Measurements from ENCODE around the gene MPO.
A peak's percentile ranks its signal among the peaks of the same experiment; 100 is the strongest.

Gene MPO

DNA sequence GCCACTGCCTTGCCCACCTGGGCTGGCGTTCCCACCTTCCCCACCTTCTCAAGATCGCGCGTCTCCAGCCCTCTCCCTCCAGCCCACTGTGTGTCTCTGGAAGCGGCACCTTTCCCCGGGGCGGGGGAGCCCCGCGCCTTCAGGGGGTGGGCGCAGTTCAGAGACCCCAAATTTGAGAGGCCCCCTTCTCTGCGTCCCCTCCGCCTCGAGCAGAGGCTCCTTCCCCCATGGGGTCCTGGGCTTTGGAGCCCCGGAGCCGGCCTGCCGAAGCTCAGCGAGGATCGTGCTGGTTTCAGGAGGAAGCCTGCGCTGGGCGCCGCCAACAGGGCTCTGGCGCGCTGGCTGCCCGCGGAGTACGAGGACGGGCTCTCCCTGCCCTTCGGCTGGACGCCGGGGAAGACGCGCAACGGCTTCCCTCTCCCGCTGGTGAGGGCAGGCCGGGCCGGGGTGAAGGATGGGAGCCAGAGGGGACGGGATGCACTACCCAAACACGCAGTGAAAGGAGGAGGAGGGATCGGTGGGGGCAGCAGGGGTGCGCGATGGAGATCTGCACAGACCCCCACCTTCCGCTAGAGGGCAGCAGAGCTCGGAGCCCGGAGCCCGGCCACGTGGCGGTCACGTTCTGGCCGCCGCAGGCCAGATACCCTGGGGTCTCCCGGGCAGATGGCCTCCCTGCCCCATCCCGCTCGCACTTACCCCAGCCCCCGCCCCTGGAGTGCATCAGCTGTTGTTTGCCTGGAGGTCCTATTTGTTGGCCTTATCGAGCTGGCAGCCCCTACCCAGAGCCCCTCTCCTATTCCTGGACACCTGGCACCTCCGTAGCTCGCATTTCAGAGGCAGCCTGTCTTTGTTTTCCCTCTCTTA, 31.2 kb downstream of the MPO start:
- peak; percentile 60 to 86 for DNase-seq (ENCODE audit: low read depth in 1 of 2, low spot score in 1 of 2)
- in situ Hi-C loops (cut with HindIII; ENCODE audit: low pct_unique_long_range_greater_than_20kb, low sequenced_read_pairs), result no loop called here
- no peak for TF ChIP-seq JUND (IDR thresholded peaks at IDR 0.05; ENCODE audit: low read depth)

DNA sequence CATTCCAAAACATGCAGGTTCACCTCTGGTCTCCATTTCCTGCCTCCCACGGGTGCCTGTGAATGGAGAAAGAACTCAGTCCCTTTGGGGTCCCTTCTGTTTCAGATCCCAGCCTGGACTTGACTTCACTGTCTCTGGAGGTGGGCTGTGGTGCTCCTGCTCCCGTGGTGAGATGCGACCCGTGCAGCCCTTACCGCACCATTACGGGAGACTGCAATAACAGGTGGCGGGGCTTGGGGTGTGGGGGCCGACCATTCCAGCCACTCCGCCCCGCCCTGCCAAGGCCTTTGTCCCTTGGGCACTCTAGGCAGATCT, 31.8 kb downstream of the MPO start:
- in situ Hi-C loops (cut with HindIII; ENCODE audit: low pct_unique_long_range_greater_than_20kb, low sequenced_read_pairs), result no loop called here
- DNase-seq (ENCODE audit: low read depth in 1 of 2, low spot score in 1 of 2), result no peak
- TF ChIP-seq JUND (IDR thresholded peaks at IDR 0.05; ENCODE audit: low read depth), result no peak

DNA sequence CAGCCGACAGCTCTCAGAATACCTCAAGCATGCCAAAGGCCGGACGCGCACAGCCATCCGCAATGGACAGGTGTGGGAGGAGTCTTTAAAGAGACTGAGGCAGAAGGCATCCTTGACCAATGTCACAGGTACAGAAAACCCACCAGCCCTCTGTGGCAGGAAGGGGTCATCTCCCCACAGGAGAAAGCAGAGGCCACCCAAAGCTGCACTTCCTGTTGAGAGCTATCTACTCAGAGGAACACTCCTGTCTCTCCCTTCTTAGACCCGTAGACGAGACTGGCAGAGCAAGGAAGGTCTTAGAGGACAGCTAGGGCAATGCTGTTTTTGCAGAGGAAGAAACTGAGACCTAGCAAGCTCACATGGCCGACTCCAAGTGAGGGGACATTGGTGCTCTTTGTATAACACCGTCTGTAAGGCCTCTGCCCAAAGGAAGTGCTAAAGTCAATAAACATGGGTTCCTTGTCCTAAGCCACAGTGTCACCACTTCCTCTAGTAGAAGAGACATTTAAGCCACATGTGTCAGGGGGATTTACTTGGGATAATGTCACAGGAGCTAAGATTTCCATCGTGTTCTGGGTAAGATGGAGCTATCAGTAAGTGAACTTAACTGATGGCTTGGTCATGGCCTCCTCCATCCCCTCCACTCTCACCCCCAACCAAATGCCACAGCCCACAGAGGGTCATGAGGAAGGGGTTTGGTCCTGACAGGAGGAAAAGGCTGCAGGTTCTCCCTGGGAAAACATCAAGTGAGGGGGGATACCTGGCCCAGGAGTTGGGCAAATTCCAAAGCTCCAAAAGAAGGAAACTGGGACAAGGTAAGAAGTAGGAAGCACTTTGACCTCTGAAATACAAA, 33.0 kb downstream of the MPO start:
- DNase-seq (ENCODE audit: low read depth in 1 of 2, low spot score in 1 of 2), result no peak
- in situ Hi-C loops (cut with HindIII; ENCODE audit: low pct_unique_long_range_greater_than_20kb, low sequenced_read_pairs), result no loop called here
- TF ChIP-seq JUND (IDR thresholded peaks at IDR 0.05; ENCODE audit: low read depth), result no peak

DNA sequence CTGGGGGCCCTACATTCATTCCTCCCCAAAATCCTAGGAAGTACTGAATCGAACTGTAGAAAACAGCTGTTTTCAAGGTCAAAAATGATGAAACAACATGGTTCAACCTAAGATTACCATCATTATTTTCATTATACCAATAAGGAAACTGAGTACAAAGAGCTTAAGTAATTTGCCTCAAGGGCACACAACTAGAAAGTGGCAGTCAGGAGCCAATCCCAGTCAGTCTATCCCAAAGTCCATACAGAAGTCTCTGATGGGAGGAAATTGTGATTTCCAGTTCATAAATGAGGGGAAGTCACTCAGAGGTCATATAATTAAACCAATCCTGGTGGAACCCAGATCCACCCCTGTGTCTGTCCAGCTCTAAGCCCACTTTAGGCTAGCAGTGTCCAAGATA, 34.0 kb downstream of the MPO start:
- no peak for TF ChIP-seq JUND (IDR thresholded peaks at IDR 0.05; ENCODE audit: low read depth)
- in situ Hi-C loops (cut with HindIII; ENCODE audit: low pct_unique_long_range_greater_than_20kb, low sequenced_read_pairs), result no loop called here
- DNase-seq (ENCODE audit: low read depth in 1 of 2, low spot score in 1 of 2), result no peak

DNA sequence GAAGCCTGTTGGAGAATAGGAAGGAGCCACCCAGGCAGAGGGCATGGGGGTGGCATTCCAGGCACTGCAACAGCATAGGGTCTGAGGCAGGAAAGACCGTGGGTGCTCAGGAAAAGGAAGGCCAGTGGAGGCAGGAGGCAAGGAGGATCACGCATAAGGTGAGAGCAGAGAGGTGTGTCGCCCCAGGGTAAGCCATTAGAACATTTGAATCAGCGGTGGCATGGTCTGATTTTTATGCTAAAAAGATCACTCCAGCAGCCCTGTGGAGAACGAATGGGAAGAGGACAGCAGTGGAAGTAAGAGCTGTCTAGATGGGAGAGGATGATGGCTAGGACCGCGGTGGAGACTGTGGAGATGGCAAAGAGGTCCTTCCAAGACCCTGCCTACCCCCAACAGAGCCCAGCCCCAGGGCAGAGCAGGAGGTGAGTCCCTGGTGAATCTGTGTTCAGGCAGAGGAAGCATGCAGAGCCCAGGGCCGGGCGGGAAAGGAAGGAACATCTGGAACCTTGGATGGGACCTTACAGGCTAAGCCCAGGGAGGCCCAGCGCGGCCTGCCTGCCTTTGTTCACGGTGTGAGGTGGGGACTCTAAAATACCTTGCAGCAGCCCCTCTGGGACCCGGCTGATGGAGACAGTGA, 34.5 kb downstream of the MPO start:
- no peak for DNase-seq (ENCODE audit: low read depth in 1 of 2, low spot score in 1 of 2)
- no peak for TF ChIP-seq JUND (IDR thresholded peaks at IDR 0.05; ENCODE audit: low read depth)
- in situ Hi-C loops (cut with HindIII; ENCODE audit: low pct_unique_long_range_greater_than_20kb, low sequenced_read_pairs), result no loop called here

DNA sequence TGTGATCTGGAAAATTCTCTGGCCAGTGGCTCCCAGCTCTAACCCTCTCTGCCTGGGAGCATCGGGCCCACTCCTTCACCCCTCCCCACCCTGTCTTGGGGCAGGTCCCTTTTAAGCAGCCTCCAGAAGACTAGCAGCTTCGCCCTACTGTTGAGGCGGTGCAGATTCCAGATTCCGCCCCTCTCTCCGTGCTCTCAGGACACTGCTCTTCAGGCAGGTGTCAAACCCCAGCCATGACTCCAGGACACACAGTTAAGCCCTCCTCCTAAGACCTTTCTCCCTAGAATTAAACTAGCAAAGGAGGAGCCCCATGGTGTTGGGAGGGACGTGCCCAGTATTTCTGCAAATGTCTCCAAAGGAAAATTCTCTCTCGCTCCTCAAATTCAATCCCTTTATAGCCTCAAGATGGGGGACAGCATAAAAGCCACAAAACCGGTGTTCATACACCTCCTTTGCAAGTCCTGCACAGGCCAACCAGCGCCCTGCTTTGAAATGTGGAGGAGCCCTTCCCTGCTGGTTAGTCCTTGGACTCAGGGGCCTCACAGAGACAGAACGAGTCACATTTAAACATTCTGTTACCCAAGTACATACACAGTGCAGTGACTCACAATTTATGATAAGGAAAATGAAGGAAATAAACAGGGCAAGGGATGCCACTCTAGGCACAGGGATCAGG, 35.2 kb downstream of the MPO start:
- DNase-seq (ENCODE audit: low read depth in 1 of 2, low spot score in 1 of 2), result no peak
- in situ Hi-C loops (cut with HindIII; ENCODE audit: low pct_unique_long_range_greater_than_20kb, low sequenced_read_pairs), result no loop called here
- TF ChIP-seq JUND (IDR thresholded peaks at IDR 0.05; ENCODE audit: low read depth), result no peak

DNA sequence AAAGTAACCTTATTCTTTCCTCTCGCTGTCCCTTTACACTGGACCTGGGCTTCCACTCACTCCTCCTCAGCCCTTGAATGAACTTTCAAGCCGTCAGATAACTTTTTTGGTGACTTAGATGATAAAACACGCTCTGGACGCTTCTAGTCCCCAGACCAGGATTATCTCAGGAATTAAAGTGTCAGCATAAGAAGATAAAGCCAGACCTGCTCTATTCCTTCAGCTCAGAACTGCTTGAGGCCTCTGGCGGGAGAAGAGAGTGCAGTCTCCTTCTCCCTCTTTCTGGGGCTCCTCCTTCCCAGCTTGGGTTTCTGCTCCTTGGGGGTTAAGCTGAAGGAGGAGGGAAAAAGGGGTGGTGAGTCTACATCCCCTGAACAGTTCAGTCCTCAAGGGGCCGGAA, 35.8 kb downstream of the MPO start:
- in situ Hi-C loops (cut with HindIII; ENCODE audit: low pct_unique_long_range_greater_than_20kb, low sequenced_read_pairs), result no loop called here
- DNase-seq (ENCODE audit: low read depth in 1 of 2, low spot score in 1 of 2), result no peak
- TF ChIP-seq JUND (IDR thresholded peaks at IDR 0.05; ENCODE audit: low read depth), result no peak

DNA sequence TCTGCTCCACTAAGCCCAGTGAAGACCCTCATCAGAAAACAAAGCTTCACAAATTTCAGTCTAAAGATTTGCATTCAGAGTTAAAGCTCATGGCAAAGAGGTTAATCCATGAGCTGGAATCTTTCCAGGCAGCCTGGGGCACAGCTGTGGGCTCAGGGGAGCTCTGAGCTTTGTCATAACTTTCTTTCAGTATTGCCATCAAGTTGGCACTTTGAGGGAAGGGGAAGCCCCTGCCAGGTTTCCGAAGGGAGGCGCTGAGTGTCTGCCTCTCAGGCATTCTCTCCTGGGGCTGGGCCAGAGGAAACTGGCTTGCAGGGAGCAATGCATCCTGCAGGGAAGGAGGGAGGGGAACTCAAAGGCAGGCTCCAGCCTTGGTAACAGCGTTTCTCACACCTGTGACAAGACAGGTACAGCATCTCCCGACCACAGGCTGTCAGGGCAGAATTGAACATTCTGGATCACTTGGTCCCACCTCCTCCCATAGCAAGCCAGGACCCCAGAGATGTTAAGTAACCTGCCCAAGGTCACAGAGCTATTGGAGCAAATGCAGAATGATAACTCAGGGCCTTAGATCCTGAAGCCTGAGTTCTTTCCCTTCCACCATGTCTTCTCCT, 38.5 kb downstream of the MPO start:
- in situ Hi-C loops (cut with HindIII; ENCODE audit: low pct_unique_long_range_greater_than_20kb, low sequenced_read_pairs), result no loop called here
- no peak for DNase-seq (ENCODE audit: low read depth in 1 of 2, low spot score in 1 of 2)
- no peak for TF ChIP-seq JUND (IDR thresholded peaks at IDR 0.05; ENCODE audit: low read depth)

DNA sequence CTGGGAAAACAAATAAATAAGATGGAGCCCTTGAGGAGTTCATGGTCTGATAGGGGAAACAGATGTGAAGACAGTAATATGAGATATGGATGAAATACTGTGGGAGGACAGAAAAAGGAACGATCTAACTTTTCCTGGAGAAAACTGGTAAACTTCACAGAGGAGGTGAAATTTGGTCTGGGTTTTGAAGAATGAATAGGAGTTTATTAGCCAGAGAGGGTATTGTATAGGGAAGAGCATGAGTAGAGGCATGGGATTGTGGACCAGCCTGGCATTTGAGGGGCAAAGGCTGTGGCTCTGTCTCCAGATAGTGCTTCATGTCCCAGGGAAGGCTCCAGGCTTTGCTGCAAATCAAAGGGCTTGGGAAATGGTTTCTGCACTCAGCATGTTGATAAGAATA, 40.7 kb downstream of the MPO start:
- TF ChIP-seq JUND (IDR thresholded peaks at IDR 0.05; ENCODE audit: low read depth), result no peak
- DNase-seq (ENCODE audit: low read depth in 1 of 2, low spot score in 1 of 2), result no peak
- in situ Hi-C loops (cut with HindIII; ENCODE audit: low pct_unique_long_range_greater_than_20kb, low sequenced_read_pairs), result no loop called here

DNA sequence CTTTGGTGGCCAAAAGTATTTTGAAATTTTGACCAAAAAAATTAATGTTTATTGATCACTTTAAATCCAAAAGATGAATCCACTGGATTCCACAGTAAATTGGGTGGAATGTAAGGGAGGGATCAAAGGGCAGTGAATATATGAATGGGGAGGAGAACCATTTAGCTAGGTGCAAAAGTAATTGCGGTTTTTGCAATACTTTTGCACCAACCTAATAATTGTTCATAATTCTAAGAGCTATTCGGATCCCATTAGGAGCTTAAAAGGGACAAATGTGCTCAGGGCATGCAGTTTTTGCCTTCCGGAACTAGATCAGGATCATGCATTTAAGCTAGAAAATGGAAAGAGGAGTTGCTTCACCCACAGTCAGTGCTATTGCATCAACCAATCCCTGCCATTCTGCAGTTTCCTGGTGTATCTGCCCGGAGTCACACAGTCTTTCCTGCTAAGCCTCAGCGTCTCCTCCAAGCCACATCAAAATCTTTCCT, 42.5 kb downstream of the MPO start, which contains the start of gene LPO:
TSS of gene LPO (plus strand) at position 438 of the 488 bp plus-strand sequence. CDS start 4,396 bp downstream, outside the sequence.
- TF ChIP-seq JUND (IDR thresholded peaks at IDR 0.05; ENCODE audit: low read depth), result no peak
- no peak for DNase-seq (ENCODE audit: low read depth in 1 of 2, low spot score in 1 of 2)
- in situ Hi-C loops (cut with HindIII; ENCODE audit: low pct_unique_long_range_greater_than_20kb, low sequenced_read_pairs), result no loop called here

DNA sequence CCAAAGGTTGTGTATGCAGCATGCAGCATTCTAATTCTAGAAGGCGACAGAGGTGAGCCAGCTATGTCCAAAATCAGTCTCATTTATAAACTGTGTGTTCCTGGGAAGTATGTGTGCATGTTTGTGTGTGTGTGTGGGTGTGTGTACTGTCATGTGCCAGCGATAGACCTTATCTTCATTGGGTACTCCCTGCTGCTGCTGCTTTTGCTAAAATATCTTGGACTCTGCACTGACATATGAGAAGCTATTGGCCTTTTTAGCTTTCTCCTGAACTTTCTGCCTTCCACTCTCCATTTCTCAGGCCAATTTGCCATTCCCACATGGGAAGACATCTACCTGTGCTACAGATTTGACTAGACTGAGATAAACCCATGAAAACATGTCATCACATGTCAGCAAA, 44.3 kb downstream of the MPO start:
- in situ Hi-C loops (cut with HindIII; ENCODE audit: low pct_unique_long_range_greater_than_20kb, low sequenced_read_pairs), result no loop called here
- TF ChIP-seq JUND (IDR thresholded peaks at IDR 0.05; ENCODE audit: low read depth), result no peak
- DNase-seq (ENCODE audit: low read depth in 1 of 2, low spot score in 1 of 2), result no peak

DNA sequence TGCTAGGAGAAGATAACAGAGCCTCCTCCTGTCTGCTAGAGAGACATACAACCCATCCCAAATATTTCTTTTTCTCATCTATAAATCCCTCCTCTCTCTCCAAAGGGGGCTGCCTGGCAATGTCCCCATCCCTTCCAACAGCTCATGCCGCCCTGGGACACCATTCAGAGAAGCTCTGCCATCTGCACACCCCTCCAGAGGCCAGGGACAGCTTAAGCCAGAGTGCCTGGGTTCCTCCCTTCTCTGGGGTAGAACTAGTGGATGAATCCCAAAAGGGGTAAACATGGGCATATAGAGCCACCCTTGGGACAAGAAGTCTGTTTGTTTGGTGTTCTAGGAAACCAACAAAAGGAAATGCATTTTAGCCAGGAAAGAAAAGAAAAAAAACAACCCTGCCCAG, 44.9 kb downstream of the MPO start:
- DNase-seq (ENCODE audit: low read depth in 1 of 2, low spot score in 1 of 2), result no peak
- in situ Hi-C loops (cut with HindIII; ENCODE audit: low pct_unique_long_range_greater_than_20kb, low sequenced_read_pairs), result no loop called here
- TF ChIP-seq JUND (IDR thresholded peaks at IDR 0.05; ENCODE audit: low read depth), result no peak
